ENCODE measurements around the gene LRRC61. TPM values are rescaled to one million over a fixed set of nuclear protein-coding genes. Genes with fewer than 3 reads are reported as not detected.
A peak's percentile ranks its signal among the peaks of the same experiment; 100 is the strongest.

LRRC61 gene
- total and polyA plus RNA-seq, 3 experiments from 2014 or later: 25.8 to 32.0 (median 27.9) TPM

DNA sequence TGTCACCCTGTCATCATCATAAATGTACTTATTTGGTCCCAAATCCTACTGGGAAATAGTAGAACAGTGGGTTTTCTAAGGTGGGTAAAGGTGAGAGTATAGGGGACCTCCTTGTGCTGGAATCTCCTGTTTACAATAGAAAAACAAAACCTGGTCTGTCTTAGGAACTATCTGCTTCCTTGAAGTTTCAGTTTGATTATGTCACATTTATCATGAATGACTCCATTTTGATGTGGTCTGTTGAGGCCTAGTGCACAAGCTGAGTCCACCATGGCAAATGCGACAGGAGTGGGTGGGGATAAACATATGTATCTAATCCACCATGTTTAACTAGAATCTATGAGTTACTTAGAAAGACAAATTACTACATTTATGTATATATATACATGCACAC lies 32.5 kb downstream of the LRRC61 start:
- Histone ChIP-seq H3K4me3 (ENCODE audit: low read length) (no peak overlapping the region), H3K36me3 (ENCODE audit: insufficient read depth, low read length) (no peaks in the 10 kb centered on the region), H3K27ac (ENCODE audit: low read depth, low read length) (peak overlapping the region; percentile 28), H3K4me1 (ENCODE audit: insufficient read depth, low read length) (peaks cover 27% of the 10 kb centered on the region), H3K9me3 (ENCODE audit: low read length) (no peaks in the 10 kb centered on the region), H3K27me3 (ENCODE audit: insufficient read depth, low read length, poor library complexity, severe bottlenecking) (no peaks in the 10 kb centered on the region)
- DNase-seq: no peak
- Mint-ChIP-seq H3K4me1 (peaks cover 32 to 42% (median 37%) of the 10 kb centered on the region in 3 donors), H3K27me3 (no peaks in the 10 kb centered on the region), H3K36me3 (no peaks in the 10 kb centered on the region), H3K4me3 (no peak overlapping the region), H3K9me3 (peaks cover 0 to 1% (median 0%) of the 10 kb centered on the region in 5 donors), H3K27ac (peak overlapping the region in 1 of 8 donors; percentile 58)
- ChIA-PET POLR2A (interaction anchor here (0.6 kb wide), 2 partner anchors 41 to 401 kb away, joined by 3 to 10 read pairs; no protein-coding TSS in a partner anchor), CTCF (interaction anchor here (0.7 to 4.0 kb wide), 13 partner anchors 9 to 661 kb away, joined by 3 to 15 read pairs (median 6); partner anchors contain the start of gene REPIN1)

DNA sequence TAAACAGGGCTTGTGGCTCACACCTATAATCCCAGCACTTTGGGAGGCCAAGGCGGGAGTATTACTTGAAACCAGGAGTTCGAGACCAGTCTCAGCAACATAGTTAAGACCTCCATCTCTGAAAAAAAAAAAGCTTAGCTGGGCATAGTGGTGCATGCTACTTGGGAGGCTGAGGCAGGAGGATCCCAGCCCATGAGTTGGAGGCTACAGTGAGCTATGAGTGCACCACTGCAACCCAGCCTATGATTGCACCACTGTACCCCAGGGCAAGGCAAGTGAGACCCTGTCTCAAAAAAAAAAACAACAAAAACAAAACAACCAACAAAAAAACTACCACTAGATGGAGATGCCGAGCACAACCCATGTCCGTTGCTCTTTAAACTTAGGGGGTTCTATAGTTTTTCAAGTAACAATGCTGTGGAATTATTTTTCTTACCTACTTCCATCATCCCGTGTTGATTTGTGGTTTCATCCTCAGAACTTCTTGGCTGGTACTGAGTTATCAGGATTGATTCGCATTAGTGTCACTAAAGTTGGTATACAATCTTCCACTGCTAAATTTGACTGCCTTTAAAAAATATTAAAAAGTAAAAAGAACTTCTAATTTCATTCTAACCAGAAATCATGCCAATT lies 33.2 kb downstream of the LRRC61 start:
- H3K4me3 ChIP-seq (ENCODE audit: low read length): no peak overlapping the region
- Mint-ChIP-seq H3K27me3 (no peaks in the 10 kb centered on the region), H3K4me3 (peak overlapping the region in 1 of 7 donors; percentile 41), H3K27ac (peak overlapping the region in 5 of 8 donors; percentile 11 to 81 (median 58)), H3K36me3 (no peaks in the 10 kb centered on the region), H3K9me3 (peaks cover 0 to 1% (median 0%) of the 10 kb centered on the region in 5 donors), H3K4me1 (peaks cover 32 to 42% (median 37%) of the 10 kb centered on the region in 3 donors)
- H3K36me3 ChIP-seq (ENCODE audit: insufficient read depth, low read length): no peaks in the 10 kb centered on the region
- no peaks in the 10 kb centered on the region for H3K27me3 ChIP-seq (ENCODE audit: insufficient read depth, low read length, poor library complexity, severe bottlenecking)
- H3K9me3 ChIP-seq (ENCODE audit: low read length): no peaks in the 10 kb centered on the region
- ChIA-PET POLR2A (interaction anchor here (0.6 kb wide), 2 partner anchors 42 to 400 kb away, joined by 3 to 10 read pairs; no protein-coding TSS in a partner anchor), CTCF (interaction anchor here (0.7 to 4.0 kb wide), 12 partner anchors 8 to 65 kb away, joined by 3 to 15 read pairs (median 6); partner anchors contain the start of gene REPIN1)
- DNase-seq: peak in 2 of 5 donors; percentile 45 to 59
- peaks cover 27% of the 10 kb centered on the region for H3K4me1 ChIP-seq (ENCODE audit: insufficient read depth, low read length)
- H3K27ac ChIP-seq (ENCODE audit: low read depth, low read length): no peak overlapping the region

DNA sequence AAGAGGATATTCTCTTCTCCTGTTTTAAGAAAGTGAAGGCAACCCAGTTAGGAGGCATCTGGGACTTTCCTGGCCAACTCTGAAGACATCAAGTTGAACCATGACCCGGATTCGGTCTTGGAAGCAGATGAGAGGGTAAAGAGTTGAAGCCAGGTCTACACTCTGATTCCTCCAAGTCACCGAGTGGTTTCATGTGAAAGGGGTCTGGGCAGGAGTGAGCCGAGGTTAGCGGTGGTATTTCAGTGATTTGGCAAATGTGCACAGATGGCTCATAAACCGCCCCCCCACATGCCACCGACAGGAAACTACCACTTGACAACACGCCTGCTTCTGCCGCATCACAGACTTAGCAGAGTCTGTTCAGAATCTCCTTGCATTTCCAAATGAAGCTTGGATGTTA lies 34.1 kb downstream of the LRRC61 start:
- peaks cover 0 to 1% (median 0%) of the 10 kb centered on the region in 5 donors for H3K9me3 Mint-ChIP-seq
- H3K36me3 ChIP-seq (ENCODE audit: insufficient read depth, low read length): no peaks in the 10 kb centered on the region
- peak overlapping the region; percentile 3 to 95 (median 89) for H3K27ac Mint-ChIP-seq
- H3K9me3 ChIP-seq (ENCODE audit: low read length): no peaks in the 10 kb centered on the region
- H3K27ac ChIP-seq (ENCODE audit: low read depth, low read length): no peak overlapping the region
- peak overlapping the region; percentile 43 to 84 (median 76) for H3K4me3 Mint-ChIP-seq
- no peaks in the 10 kb centered on the region for H3K36me3 Mint-ChIP-seq
- peak; percentile 44 to 79 (median 62) for DNase-seq
- H3K27me3 ChIP-seq (ENCODE audit: insufficient read depth, low read length, poor library complexity, severe bottlenecking): no peaks in the 10 kb centered on the region
- ChIA-PET POLR2A (interaction anchor here (1.0 kb wide), 1 partner anchor 12 kb away, joined by 4 read pairs; the partner anchor contains the start of gene REPIN1), CTCF (interaction anchor here (0.8 to 4.0 kb wide), 6 partner anchors 20 to 65 kb away, joined by 3 to 15 read pairs (median 6); a partner anchor contains a TSS)
- peaks cover 27% of the 10 kb centered on the region for H3K4me1 ChIP-seq (ENCODE audit: insufficient read depth, low read length)
- no peaks in the 10 kb centered on the region for H3K27me3 Mint-ChIP-seq
- peak overlapping the region; percentile 28 for H3K4me3 ChIP-seq (ENCODE audit: low read length)
- peaks cover 32 to 42% (median 37%) of the 10 kb centered on the region in 3 donors for H3K4me1 Mint-ChIP-seq

DNA sequence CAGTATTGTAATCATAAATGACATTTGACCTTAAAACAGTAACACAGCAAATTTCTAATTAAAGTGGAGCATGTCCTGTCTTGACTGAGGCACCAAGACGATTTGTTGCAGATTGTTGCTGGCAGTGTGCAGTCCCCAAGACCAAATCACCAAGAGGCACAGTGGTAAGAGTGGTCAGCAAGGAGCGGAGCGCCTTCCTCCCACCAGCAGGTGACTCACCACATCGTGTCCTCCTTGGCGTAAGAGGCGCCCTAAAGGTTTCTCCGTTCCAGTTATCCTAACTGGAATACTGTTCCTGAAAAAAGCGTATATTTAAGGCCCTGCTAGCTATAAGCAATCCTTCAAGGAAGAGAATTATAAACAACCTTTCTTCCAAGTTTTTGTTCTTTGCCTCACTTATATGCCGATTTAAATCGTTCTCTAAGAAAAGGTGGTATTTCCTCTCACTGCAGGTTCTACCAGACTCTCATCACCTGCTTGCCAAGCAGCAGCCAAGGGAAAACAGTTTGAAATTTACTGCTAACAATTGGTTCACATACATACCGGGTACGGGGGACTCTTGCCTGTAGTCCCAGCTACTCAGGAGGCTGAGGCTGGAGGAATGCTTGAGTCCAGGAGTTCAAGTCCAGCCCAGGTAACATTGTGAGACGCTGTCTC lies 34.7 kb downstream of the LRRC61 start:
- no peaks in the 10 kb centered on the region for H3K27me3 ChIP-seq (ENCODE audit: insufficient read depth, low read length, poor library complexity, severe bottlenecking)
- Mint-ChIP-seq H3K27ac (peak overlapping the region; percentile 69 to 95 (median 90)), H3K36me3 (no peaks in the 10 kb centered on the region), H3K9me3 (peaks cover 0 to 1% (median 0%) of the 10 kb centered on the region in 5 donors), H3K4me3 (peak overlapping the region; percentile 43 to 84 (median 76)), H3K4me1 (peaks cover 32 to 42% (median 37%) of the 10 kb centered on the region in 3 donors), H3K27me3 (no peaks in the 10 kb centered on the region)
- POLR2A ChIA-PET: interaction anchor here (1.0 kb wide), 1 partner anchor 11 kb away, joined by 4 read pairs; the partner anchor contains the start of gene REPIN1
- CTCF ChIA-PET: interaction anchor here (0.8 to 4.0 kb wide), 4 partner anchors 20 to 53 kb away, joined by 3 to 15 read pairs (median 6); a partner anchor contains a TSS
- peaks cover 27% of the 10 kb centered on the region for H3K4me1 ChIP-seq (ENCODE audit: insufficient read depth, low read length)
- no peak for DNase-seq
- H3K4me3 ChIP-seq (ENCODE audit: low read length): no peak overlapping the region
- H3K36me3 ChIP-seq (ENCODE audit: insufficient read depth, low read length): no peaks in the 10 kb centered on the region
- no peak overlapping the region for H3K27ac ChIP-seq (ENCODE audit: low read depth, low read length)
- H3K9me3 ChIP-seq (ENCODE audit: low read length): no peaks in the 10 kb centered on the region

DNA sequence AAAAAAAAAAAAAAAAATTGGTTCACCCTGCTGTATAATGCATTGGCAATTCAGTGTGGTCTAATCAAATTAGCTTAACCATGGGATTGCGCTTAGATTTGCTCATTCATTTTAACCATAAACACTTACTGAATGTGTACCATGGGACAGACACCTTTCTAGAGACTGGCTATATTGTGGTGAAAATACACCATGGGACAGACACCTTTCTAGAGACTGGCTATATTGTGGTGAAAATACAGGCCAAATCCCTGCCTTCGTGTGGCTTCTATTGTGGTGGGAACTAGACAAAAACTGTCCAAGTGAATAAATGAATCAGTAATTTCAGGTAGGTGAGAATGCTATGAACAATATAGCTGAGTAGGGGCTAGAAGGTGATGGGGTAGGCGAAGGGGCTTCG lies 35.3 kb downstream of the LRRC61 start:
- POLR2A ChIA-PET: no interaction called here

DNA sequence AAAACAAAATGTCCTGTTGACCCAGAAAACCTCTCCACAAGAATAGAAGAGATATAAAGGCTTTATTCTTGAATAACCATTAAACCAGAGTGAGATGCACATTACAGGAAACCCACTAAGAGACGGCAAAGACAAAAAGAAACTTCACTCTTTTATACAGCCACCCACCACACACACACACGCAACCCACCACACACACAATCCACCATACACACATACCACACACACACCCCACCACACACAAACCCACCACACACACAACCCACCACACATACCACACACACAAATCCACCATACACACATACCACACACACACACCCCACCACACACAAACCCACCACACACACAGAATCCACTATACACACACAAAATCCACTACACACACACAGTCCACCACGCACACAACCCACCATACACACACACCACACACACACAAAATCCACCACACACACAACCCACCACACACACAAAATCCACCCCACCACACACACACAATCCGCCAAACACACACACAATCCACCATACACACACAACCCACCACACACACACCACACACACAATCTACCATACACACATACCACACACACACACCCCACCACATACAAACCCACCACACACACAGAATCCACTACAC lies 36.0 kb downstream of the LRRC61 start:
- Histone ChIP-seq H3K4me1 (ENCODE audit: insufficient read depth, low read length) (peaks cover 32% of the 10 kb centered on the region), H3K36me3 (ENCODE audit: insufficient read depth, low read length) (no peaks in the 10 kb centered on the region), H3K4me3 (ENCODE audit: low read length) (no peak overlapping the region), H3K27ac (ENCODE audit: low read depth, low read length) (no peak overlapping the region), H3K9me3 (ENCODE audit: low read length) (no peaks in the 10 kb centered on the region), H3K27me3 (ENCODE audit: insufficient read depth, low read length, poor library complexity, severe bottlenecking) (no peaks in the 10 kb centered on the region)
- Mint-ChIP-seq H3K27ac (peak overlapping the region in 7 of 8 donors; percentile 9 to 96 (median 87)), H3K9me3 (peaks cover 0 to 1% (median 0%) of the 10 kb centered on the region in 5 donors), H3K4me3 (peak overlapping the region in 2 of 7 donors; percentile 1 to 6), H3K36me3 (no peaks in the 10 kb centered on the region), H3K4me1 (peaks cover 35 to 42% (median 37%) of the 10 kb centered on the region in 3 donors), H3K27me3 (no peaks in the 10 kb centered on the region)
- ChIA-PET CTCF (interaction anchor here (0.6 kb wide), 1 partner anchor 598 kb away, joined by 3 read pairs; no protein-coding TSS in a partner anchor), POLR2A (no interaction called here)
- DNase-seq: no peak

More for the DNA sequence above, 35.3 kb downstream of the LRRC61 start:
- no peaks in the 10 kb centered on the region for H3K36me3 Mint-ChIP-seq
- H3K4me3 Mint-ChIP-seq: peak overlapping the region in 2 of 7 donors; percentile 6 to 84
- no peaks in the 10 kb centered on the region for H3K27me3 ChIP-seq (ENCODE audit: insufficient read depth, low read length, poor library complexity, severe bottlenecking)
- no peaks in the 10 kb centered on the region for H3K36me3 ChIP-seq (ENCODE audit: insufficient read depth, low read length)
- CTCF ChIA-PET: interaction anchor here (1.0 to 4.0 kb wide), 2 partner anchors 46 to 48 kb away, joined by 7 to 15 read pairs; a partner anchor contains a TSS
- H3K27ac ChIP-seq (ENCODE audit: low read depth, low read length): no peak overlapping the region
- no peaks in the 10 kb centered on the region for H3K9me3 ChIP-seq (ENCODE audit: low read length)
- H3K9me3 Mint-ChIP-seq: peaks cover 0 to 1% (median 0%) of the 10 kb centered on the region in 5 donors
- H3K27me3 Mint-ChIP-seq: no peaks in the 10 kb centered on the region
- H3K4me1 ChIP-seq (ENCODE audit: insufficient read depth, low read length): peaks cover 27% of the 10 kb centered on the region
- peak overlapping the region; percentile 19 to 96 (median 84) for H3K27ac Mint-ChIP-seq
- H3K4me1 Mint-ChIP-seq: peaks cover 32 to 42% (median 37%) of the 10 kb centered on the region in 3 donors
- no peak for DNase-seq
- H3K4me3 ChIP-seq (ENCODE audit: low read length): no peak overlapping the region

DNA sequence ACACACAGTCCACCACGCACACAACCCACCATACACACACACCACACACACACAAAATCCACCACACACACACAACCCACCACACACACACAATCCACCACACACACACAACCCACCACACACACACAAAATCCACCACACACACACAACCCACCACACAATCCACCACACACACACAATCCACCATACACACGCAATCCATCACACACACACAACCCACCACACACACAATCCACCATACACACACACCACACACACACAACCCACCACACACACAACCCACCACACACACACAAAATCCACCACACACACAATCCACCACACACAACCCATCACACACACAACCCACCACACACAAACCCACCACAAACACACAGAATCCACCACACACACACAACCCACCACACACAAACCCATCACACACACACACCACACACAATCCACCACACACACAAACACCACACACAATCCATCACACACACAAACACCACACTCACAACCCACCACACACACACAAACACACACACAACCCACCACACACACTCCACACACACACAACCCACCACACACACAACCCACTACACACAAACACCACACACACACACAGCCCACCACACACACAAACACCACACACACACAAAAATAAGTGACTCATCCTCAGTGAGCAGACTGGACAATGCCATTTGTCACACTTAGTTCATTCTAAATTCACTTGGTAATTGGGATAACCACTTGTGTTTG lies 36.6 kb downstream of the LRRC61 start:
- H3K27ac ChIP-seq (ENCODE audit: low read depth, low read length): no peak overlapping the region
- H3K36me3 ChIP-seq (ENCODE audit: insufficient read depth, low read length): no peaks in the 10 kb centered on the region
- peaks cover 35 to 42% (median 37%) of the 10 kb centered on the region in 3 donors for H3K4me1 Mint-ChIP-seq
- no peak for DNase-seq
- H3K27ac Mint-ChIP-seq: peak overlapping the region in 6 of 8 donors; percentile 47 to 94 (median 79)
- H3K4me1 ChIP-seq (ENCODE audit: insufficient read depth, low read length): peaks cover 37% of the 10 kb centered on the region
- H3K27me3 ChIP-seq (ENCODE audit: insufficient read depth, low read length, poor library complexity, severe bottlenecking): no peaks in the 10 kb centered on the region
- ChIA-PET POLR2A (no interaction called here), CTCF (no interaction called here)
- H3K4me3 ChIP-seq (ENCODE audit: low read length): no peak overlapping the region
- no peaks in the 10 kb centered on the region for H3K27me3 Mint-ChIP-seq
- H3K9me3 ChIP-seq (ENCODE audit: low read length): no peaks in the 10 kb centered on the region
- no peaks in the 10 kb centered on the region for H3K36me3 Mint-ChIP-seq
- H3K9me3 Mint-ChIP-seq: peaks cover 0 to 1% (median 0%) of the 10 kb centered on the region in 5 donors
- peak overlapping the region in 2 of 7 donors; percentile 26 to 56 for H3K4me3 Mint-ChIP-seq
